Upper lobe of left lung (tissue), 4 donors: ENCODE results near the gene ACER2.

Source experiments
- EP300 ChIP-seq, 4 donors: sonication (generic); formaldehyde crosslinking; IDR thresholded peaks; one replicate each; pipeline ENCODE4 v1.5.1; 2017; ENCODE audit warnings: antibody characterized with exemption in 4 of 4, control low read depth in 2 of 4
- POLR2A ChIP-seq, 4 donors: fragments of 450-650 bp; IDR thresholded peaks; one replicate each; pipeline ENCODE4 v1.5.1; 2016 to 2017; ENCODE audit warnings: antibody characterized with exemption in 4 of 4, mild to moderate bottlenecking in 2 of 4
- TF ChIP-seq, protein P1 (sequence below), 6 experiments: fragments of 450-650 bp in 4 of 6; fragments of 200-600 bp in 2 of 6; sonication (generic) in 2 of 6; IDR thresholded peaks; one replicate each; pipeline ENCODE4 v1.5.1; 2016 to 2019; ENCODE audit warnings: antibody characterized with exemption in 6 of 6

DNA sequence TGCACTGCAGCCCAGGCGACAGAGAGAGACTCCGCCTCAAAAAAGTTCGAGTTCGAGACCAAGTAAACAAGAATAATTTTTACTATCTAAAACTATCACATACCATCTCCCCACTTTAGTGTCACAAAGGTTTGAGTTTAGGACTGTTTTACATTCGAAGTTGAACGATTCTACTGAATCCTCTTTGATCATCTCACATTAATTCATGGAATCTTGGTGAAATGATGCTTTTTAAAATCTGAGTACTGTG is 28.1 kb upstream of the ACER2 start:
- TF ChIP-seq POLR2A (IDR thresholded peaks at IDR 0.05) (no peak), EP300 (IDR thresholded peaks at IDR 0.05) (no peak)
- TF ChIP-seq, protein P1, sequence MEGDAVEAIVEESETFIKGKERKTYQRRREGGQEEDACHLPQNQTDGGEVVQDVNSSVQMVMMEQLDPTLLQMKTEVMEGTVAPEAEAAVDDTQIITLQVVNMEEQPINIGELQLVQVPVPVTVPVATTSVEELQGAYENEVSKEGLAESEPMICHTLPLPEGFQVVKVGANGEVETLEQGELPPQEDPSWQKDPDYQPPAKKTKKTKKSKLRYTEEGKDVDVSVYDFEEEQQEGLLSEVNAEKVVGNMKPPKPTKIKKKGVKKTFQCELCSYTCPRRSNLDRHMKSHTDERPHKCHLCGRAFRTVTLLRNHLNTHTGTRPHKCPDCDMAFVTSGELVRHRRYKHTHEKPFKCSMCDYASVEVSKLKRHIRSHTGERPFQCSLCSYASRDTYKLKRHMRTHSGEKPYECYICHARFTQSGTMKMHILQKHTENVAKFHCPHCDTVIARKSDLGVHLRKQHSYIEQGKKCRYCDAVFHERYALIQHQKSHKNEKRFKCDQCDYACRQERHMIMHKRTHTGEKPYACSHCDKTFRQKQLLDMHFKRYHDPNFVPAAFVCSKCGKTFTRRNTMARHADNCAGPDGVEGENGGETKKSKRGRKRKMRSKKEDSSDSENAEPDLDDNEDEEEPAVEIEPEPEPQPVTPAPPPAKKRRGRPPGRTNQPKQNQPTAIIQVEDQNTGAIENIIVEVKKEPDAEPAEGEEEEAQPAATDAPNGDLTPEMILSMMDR (IDR thresholded peaks at IDR 0.05): no peak
